ENCODE results near the gene KIAA1671.

KIAA1671 gene

GRCh38 chr22:25167082-25167481 is 214.6 kb downstream of the KIAA1671 start:
- no peak for TF ChIP-seq CTCF (IDR thresholded peaks at IDR 0.05; ENCODE audit: low read depth, low read length)
- DNase-seq (ENCODE audit: low read depth in 2 of 2): no peak
- no peak overlapping the region for H3K4me3 ChIP-seq (replicated peaks in 1 of 2; ENCODE audit: low read depth in 2 of 2, low read length in 2 of 2)

- TF ChIP-seq CTCF (IDR thresholded peaks at IDR 0.05; ENCODE audit: low read depth, low read length): no peak
- no peak for DNase-seq (ENCODE audit: low read depth in 2 of 2)
- no peak overlapping the region for H3K4me3 ChIP-seq (replicated peaks in 1 of 2; ENCODE audit: low read depth in 2 of 2, low read length in 2 of 2)
These were observed 215.5 kb downstream of the KIAA1671 start for GRCh38 chr22:25167834-25168601.

GRCh38 chr22:25169278-25170031 is 216.9 kb downstream of the KIAA1671 start:
- no peak overlapping the region for H3K4me3 ChIP-seq (replicated peaks in 1 of 2; ENCODE audit: low read depth in 2 of 2, low read length in 2 of 2)
- no peak for DNase-seq (ENCODE audit: low read depth in 2 of 2)
- no peak for TF ChIP-seq CTCF (IDR thresholded peaks at IDR 0.05; ENCODE audit: low read depth, low read length)

GRCh38 chr22:25170426-25170980 is 218.0 kb downstream of the KIAA1671 start:
- TF ChIP-seq CTCF (IDR thresholded peaks at IDR 0.05; ENCODE audit: low read depth, low read length): no peak
- no peak for DNase-seq (ENCODE audit: low read depth in 2 of 2)
- H3K4me3 ChIP-seq (replicated peaks in 1 of 2; ENCODE audit: low read depth in 2 of 2, low read length in 2 of 2): no peak overlapping the region

GRCh38 chr22:25172153-25172552 is 219.6 kb downstream of the KIAA1671 start:
- peak in 1 of 2 donors; percentile 17 for DNase-seq (ENCODE audit: low read depth in 2 of 2)
- no peak overlapping the region for H3K4me3 ChIP-seq (replicated peaks in 1 of 2; ENCODE audit: low read depth in 2 of 2, low read length in 2 of 2)
- peak; percentile 14 for TF ChIP-seq CTCF (IDR thresholded peaks at IDR 0.05; ENCODE audit: low read depth, low read length)

- DNase-seq (ENCODE audit: low read depth in 2 of 2): no peak
- no peak for TF ChIP-seq CTCF (IDR thresholded peaks at IDR 0.05; ENCODE audit: low read depth, low read length)
- H3K4me3 ChIP-seq (replicated peaks in 1 of 2; ENCODE audit: low read depth in 2 of 2, low read length in 2 of 2): no peak overlapping the region
These were observed 221.8 kb downstream of the KIAA1671 start for GRCh38 chr22:25174156-25174887.
